Ectodermal cell (in vitro differentiated cells): ENCODE data around the gene PRIM2.
"Not testable (repeated sequence)": the region's sequence is repeated elsewhere in the genome, so short reads cannot be mapped to it uniquely, and the experiment has no call there.

Experiments used
- H3K27ac ChIP-seq: 2 replicates; pipeline ENCODE4 v1.7.0; 2013; ENCODE audit warnings: mild to moderate bottlenecking, low read depth, low read length; ENCODE audit not compliant: insufficient read depth, poor library complexity, severe bottlenecking
- H3K27me3 ChIP-seq: 2 replicates; pipeline ENCODE4 v1.7.0; 2013; ENCODE audit warnings: mild to moderate bottlenecking, low read length; ENCODE audit not compliant: insufficient read depth, control insufficient read depth, poor library complexity, severe bottlenecking
- H3K36me3 ChIP-seq: one replicate; pipeline ENCODE4 v1.7.0; 2013; ENCODE audit warnings: low read length; ENCODE audit not compliant: control insufficient read depth, insufficient read depth
- H3K4me1 ChIP-seq: one replicate; pipeline ENCODE4 v1.7.0; 2013; ENCODE audit warnings: low read length; ENCODE audit not compliant: control insufficient read depth, insufficient read depth
- H3K4me3 ChIP-seq: 2 replicates; pipeline ENCODE4 v1.7.0; 2013; ENCODE audit warnings: low read depth, low read length, control low read depth; ENCODE audit not compliant: insufficient read depth
- H3K9me3 ChIP-seq: 2 replicates; pipeline ENCODE4 v1.7.0; 2013; ENCODE audit warnings: mild to moderate bottlenecking, low read length, moderate library complexity; ENCODE audit not compliant: control insufficient read depth
- WGBS, 2 experiments: methylation state at CpG; one replicate each; pipeline ENCODE4 v1.1.7; 2013; ENCODE audit warnings: missing lambda C conversion rate in 2 of 2; 5-methylcytosine and 5-hydroxymethylcytosine counted together

PRIM2 gene

DNA sequence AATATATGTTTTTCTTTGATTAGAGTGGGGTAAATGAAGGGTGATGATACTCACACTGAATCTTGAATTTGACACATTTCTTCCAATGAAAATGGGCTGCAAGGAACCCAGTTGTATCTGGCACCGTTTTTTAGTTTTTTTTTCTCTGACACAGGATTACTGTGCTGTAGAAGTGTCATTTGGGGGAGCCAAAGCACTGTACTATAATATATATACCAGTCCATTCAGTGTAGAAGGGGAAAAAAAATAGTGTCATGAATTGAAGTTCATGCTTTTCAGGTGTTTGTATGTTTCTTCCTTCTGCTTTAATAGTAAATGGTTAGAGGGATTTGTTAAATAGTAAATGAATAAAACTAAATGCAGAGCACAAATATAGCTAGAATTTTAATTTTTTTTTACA is 35.2 kb downstream of the PRIM2 start:
- not testable (repeated sequence) for H3K36me3 ChIP-seq, H3K27ac ChIP-seq, H3K9me3 ChIP-seq, H3K27me3 ChIP-seq, H3K4me1 ChIP-seq, H3K4me3 ChIP-seq
- no CpG with 5 or more reads among the region's 1 CpG for WGBS, 2 experiments

DNA sequence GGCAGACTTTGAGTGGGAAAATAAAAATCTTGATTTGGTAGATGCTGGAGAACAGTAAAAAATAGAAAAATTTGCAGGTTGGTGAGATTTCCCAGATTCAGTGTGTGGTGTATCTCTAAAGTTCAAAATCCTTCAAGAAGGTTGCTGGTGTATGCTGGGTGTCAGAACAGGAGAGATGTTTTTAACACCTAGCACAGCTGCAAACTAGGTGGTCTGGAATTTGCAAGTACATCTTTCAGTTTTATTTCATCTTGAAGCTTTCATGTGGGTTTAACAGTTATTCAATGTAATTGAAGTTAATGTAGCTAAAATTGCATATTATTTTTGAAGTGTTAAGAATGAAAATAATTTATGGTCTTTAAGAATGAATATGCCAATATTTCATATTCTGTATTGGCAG is 40.9 kb downstream of the PRIM2 start:
- not testable (repeated sequence) for H3K4me3 ChIP-seq, H3K27me3 ChIP-seq, H3K36me3 ChIP-seq, H3K27ac ChIP-seq, H3K4me1 ChIP-seq, H3K9me3 ChIP-seq

- H3K27me3 ChIP-seq, H3K36me3 ChIP-seq, H3K27ac ChIP-seq, H3K4me3 ChIP-seq, H3K4me1 ChIP-seq, H3K9me3 ChIP-seq: not testable (repeated sequence)
Observed at GRCh38 chr6:57359766-57360165, 42.3 kb downstream of the PRIM2 start.

DNA sequence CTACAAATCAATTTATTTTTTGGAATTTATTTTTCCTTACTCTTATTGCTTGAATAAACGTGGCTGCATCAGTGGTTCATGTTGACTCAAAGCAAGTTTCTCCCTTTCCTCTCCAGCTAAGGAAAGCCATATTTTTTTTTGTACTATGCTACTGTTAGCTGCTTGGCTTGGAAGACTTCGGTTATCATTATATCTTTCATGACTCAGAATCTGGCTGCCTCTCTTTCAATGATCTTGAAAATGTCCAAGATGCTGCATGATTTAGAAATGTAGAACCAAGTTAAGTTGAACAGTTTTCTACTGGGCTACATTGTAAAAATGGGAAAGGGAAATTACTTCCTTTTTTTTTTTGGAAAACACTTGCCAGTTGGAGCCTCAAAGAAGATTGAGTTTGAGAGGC is 44.9 kb downstream of the PRIM2 start:
- 88 to 98% methylated on average over 1 to 2 of the region's 2 CpGs for WGBS, 2 experiments
- H3K27ac ChIP-seq, H3K36me3 ChIP-seq: not testable (repeated sequence)

DNA sequence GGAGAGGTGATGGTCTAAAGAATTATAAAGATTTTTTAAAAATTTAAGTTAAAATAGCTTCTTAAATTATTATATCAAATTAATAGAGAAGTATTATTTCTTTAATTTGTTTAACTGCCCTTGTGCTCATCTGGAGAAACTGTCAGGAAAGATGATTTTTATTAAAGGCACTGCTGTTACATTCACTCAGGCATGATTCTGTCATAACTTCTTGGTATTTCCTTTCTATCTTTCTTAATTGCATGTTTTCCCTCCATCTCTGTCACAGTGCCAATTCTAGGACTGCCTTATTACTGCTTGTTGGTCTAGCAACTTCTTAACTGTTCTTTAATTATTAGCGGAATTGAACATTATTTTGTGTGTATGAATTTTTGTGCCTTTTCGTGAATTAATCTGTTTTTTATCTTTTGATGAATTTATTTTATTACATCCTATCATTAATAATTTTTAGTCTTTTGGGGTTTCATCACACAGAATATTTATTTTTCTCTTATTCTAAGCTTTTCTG is 47.7 kb downstream of the PRIM2 start:
- H3K27me3 ChIP-seq, H3K4me3 ChIP-seq, H3K36me3 ChIP-seq, H3K4me1 ChIP-seq, H3K27ac ChIP-seq, H3K9me3 ChIP-seq: not testable (repeated sequence)
- WGBS, 2 experiments = no CpG with 5 or more reads among the region's 2 CpGs

More for the DNA sequence above, 44.9 kb downstream of the PRIM2 start:
- H3K4me3 ChIP-seq, H3K9me3 ChIP-seq, H3K27me3 ChIP-seq, H3K4me1 ChIP-seq: not testable (repeated sequence)

GRCh38 chr6:57368965-57369731 is 51.7 kb downstream of the PRIM2 start:
- H3K4me3 ChIP-seq, H3K27ac ChIP-seq, H3K4me1 ChIP-seq, H3K27me3 ChIP-seq, H3K9me3 ChIP-seq, H3K36me3 ChIP-seq: not testable (repeated sequence)
- WGBS, 2 experiments = 99 to 100% methylated on average over 1 to 3 of the region's 4 CpGs

DNA sequence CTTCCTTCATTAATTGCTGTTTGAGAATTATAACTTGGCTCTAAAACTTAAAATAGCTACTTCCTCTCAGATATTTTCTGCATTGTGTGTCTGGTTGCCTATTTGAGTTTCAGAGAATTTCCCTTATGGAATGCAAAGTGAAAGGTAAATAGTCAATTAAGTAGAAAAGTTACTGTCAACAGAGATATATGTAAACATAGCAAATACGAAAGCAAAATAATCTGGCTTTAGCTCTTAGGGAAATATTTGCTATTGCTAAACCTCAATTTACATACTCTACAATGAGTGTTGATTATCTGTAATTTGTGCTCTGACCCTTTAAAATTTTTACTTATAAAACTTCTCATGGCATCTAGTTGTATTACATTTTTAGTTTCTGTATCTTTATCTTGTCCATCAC is 54.3 kb downstream of the PRIM2 start:
- H3K4me1 ChIP-seq, H3K27ac ChIP-seq, H3K4me3 ChIP-seq, H3K27me3 ChIP-seq, H3K36me3 ChIP-seq, H3K9me3 ChIP-seq: not testable (repeated sequence)
- 100% methylated on average over 1 of the region's 1 CpG; no CpG with 5 or more reads in 1 of the 2 experiments for WGBS, 2 experiments

- H3K36me3 ChIP-seq, H3K27ac ChIP-seq, H3K4me3 ChIP-seq, H3K27me3 ChIP-seq, H3K4me1 ChIP-seq, H3K9me3 ChIP-seq: not testable (repeated sequence)
- 90 to 94% methylated on average over 4 of the region's 4 CpGs for WGBS, 2 experiments
Observed at GRCh38 chr6:57374764-57375163, 57.3 kb downstream of the PRIM2 start.

GRCh38 chr6:57376083-57376482 is 58.7 kb downstream of the PRIM2 start:
- not testable (repeated sequence) for H3K27ac ChIP-seq, H3K36me3 ChIP-seq, H3K9me3 ChIP-seq, H3K4me1 ChIP-seq, H3K27me3 ChIP-seq, H3K4me3 ChIP-seq
- WGBS, 2 experiments = 93 to 97% methylated on average over 3 of the region's 3 CpGs

DNA sequence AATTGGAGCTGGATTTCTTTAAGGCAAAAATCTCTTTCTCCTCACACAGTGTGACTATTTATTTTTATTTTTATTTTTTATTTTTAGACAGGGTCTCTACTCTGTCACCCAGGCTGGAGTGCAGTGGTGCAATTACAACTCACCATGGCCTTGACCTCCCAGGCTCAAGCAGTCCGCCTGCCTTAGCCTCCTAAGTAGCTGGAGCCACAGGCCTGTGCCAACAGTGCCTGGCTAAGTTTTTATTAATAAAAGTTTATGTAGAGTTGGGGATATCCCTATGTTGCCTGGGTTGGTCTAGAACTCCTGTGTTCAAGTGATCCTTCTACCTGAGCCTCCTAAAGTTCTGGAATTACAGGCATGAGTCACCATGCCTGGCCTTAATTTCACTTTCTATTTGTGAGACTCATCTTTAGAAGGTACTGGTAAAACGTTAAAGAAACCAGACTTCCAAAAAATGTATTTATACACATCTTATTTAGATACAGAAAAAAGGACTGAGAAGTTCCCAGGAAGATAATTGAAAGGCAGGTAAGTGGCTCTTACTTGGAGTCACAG is 71.7 kb downstream of the PRIM2 start:
- not testable (repeated sequence) for H3K4me3 ChIP-seq, H3K4me1 ChIP-seq, H3K9me3 ChIP-seq, H3K36me3 ChIP-seq, H3K27ac ChIP-seq, H3K27me3 ChIP-seq
- WGBS, 2 experiments = 80 to 97% methylated on average over 1 of the region's 2 CpGs

DNA sequence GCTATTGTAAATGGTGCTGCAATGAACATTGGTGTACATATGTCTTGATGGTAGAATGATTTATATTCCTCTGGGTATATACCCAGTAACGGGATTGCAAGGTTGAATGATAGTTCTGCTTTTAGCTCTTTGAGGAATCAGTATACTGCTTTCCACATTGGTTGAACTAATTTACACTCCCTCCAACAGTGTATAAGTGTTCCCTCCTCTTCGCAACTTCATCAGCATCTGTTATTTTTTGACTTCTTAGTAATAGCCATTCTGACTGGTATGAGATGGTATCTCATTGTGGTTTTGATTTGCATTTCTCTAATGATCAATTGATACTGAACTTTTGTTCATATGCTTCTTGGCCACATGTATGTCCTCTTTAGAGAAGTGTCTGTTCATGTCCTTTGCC is 73.4 kb downstream of the PRIM2 start:
- not testable (repeated sequence) for H3K36me3 ChIP-seq, H3K27ac ChIP-seq, H3K4me1 ChIP-seq, H3K4me3 ChIP-seq, H3K9me3 ChIP-seq, H3K27me3 ChIP-seq
- WGBS, 2 experiments = 97 to 100% methylated on average over 1 to 2 of the region's 2 CpGs
